ENCODE measurements around the gene ERC2.

GRCh38 chr3:55729546-55729945 is 738.7 kb downstream of the ERC2 start:
- TF ChIP-seq REST (tag by site-specific recombination; IDR thresholded peaks at IDR 0.05) (no peak), CTCF (tag by site-specific recombination; IDR thresholded peaks at IDR 0.05) (no peak), PRDM6 (tag by site-specific recombination; IDR thresholded peaks at IDR 0.05) (no peak), ATF2 (tag by site-specific recombination; IDR thresholded peaks at IDR 0.05; ENCODE audit: low read depth) (no peak), ZBTB20 (tag by site-specific recombination; IDR thresholded peaks at IDR 0.05) (no peak), MEIS1 (CRISPR knock-in tag; IDR thresholded peaks at IDR 0.05; ENCODE audit: borderline replicate concordance) (no peak), ZNF302 (tag by site-specific recombination; IDR thresholded peaks at IDR 0.05; ENCODE audit: low read depth) (no peak), ZNF610 (tag by site-specific recombination; IDR thresholded peaks at IDR 0.05; ENCODE audit: borderline replicate concordance) (no peak), TRIM28 (IDR thresholded peaks at IDR 0.05; ENCODE audit: borderline replicate concordance, low read length) (no peak), ZNF777 (tag by site-specific recombination; IDR thresholded peaks at IDR 0.05; ENCODE audit: borderline replicate concordance) (no peak), ZNF398 (tag by site-specific recombination; IDR thresholded peaks at IDR 0.05) (no peak), KLF7 (tag by site-specific recombination; IDR thresholded peaks at IDR 0.05; ENCODE audit: borderline replicate concordance) (no peak)

Measured in HEK293 (cell line).